Measurements from ENCODE around the gene PLLP.

- no peak for TF ChIP-seq HCFC1 (IDR thresholded peaks at IDR 0.05; ENCODE audit: low read depth, low read length)
- no peak for TF ChIP-seq EP300 (IDR thresholded peaks at IDR 0.05; ENCODE audit: low read length)
- no peak for TF ChIP-seq RBM22 (IDR thresholded peaks at IDR 0.05; ENCODE audit: low read depth, low read length, poor library complexity, severe bottlenecking)
- no peak for TF ChIP-seq ZBTB2 (IDR thresholded peaks at IDR 0.05)
- TF ChIP-seq PATZ1 (CRISPR knock-in tag; IDR thresholded peaks at IDR 0.05; ENCODE audit: borderline replicate concordance): no peak
These were observed 10.6 kb downstream of the PLLP start for GRCh38 chr16:57273826-57274225.

Data from K562 (cell line).